ENCODE data around the gene SEMA5B. TPM values are rescaled to one million over a fixed set of nuclear protein-coding genes. Genes with fewer than 3 reads are reported as not detected.

SEMA5B gene
- total and polyA plus RNA-seq, 4 donors = 14.2 to 65.5 (median 39.1) TPM

- H3K36me3 ChIP-seq (ENCODE audit: control insufficient read depth, insufficient read depth, low read length) = no peaks in the 10 kb centered on the region
- WGBS (ENCODE audit: insufficient coverage) = 2% methylated on average over 20 of the region's 21 CpGs
- peak overlapping the region; percentile 87 for H3K27ac ChIP-seq (ENCODE audit: low read depth, low read length)
- DNase-seq (ENCODE audit: low read depth in 4 of 6, low spot score in 6 of 6) = peak in 4 of 6 donors; percentile 44 to 95 (median 78)
- no peaks in the 10 kb centered on the region for H3K9me3 ChIP-seq (ENCODE audit: control insufficient read depth, insufficient read depth, low read length)
- H3K4me1 ChIP-seq (ENCODE audit: control insufficient read depth, insufficient read depth, low read length) = peaks cover 26% of the 10 kb centered on the region
- peak overlapping the region; percentile 79 for H3K4me3 ChIP-seq (ENCODE audit: low read depth, low read length)
- peaks cover 13% of the 10 kb centered on the region for H3K27me3 ChIP-seq (ENCODE audit: control insufficient read depth, insufficient read depth, low read length)
Measured at GRCh38 chr3:123028233-123028828, 768 bp upstream of the SEMA5B start.

- Histone ChIP-seq H3K27me3 (ENCODE audit: control insufficient read depth, insufficient read depth, low read length) (peaks cover 13% of the 10 kb centered on the region), H3K9me3 (ENCODE audit: control insufficient read depth, insufficient read depth, low read length) (no peaks in the 10 kb centered on the region), H3K4me1 (ENCODE audit: control insufficient read depth, insufficient read depth, low read length) (peaks cover 26% of the 10 kb centered on the region), H3K4me3 (ENCODE audit: low read depth, low read length) (peak overlapping the region; percentile 79), H3K36me3 (ENCODE audit: control insufficient read depth, insufficient read depth, low read length) (no peaks in the 10 kb centered on the region), H3K27ac (ENCODE audit: low read depth, low read length) (peak overlapping the region; percentile 22)
- under 1% methylated on average over 62 of the region's 62 CpGs for WGBS (ENCODE audit: insufficient coverage)
- DNase-seq (ENCODE audit: low read depth in 4 of 6, low spot score in 6 of 6) = peak in 3 of 6 donors; percentile 31 to 85 (median 84)
Measured at GRCh38 chr3:123026565-123027291, 835 bp downstream of the SEMA5B start.

- H3K4me3 ChIP-seq (ENCODE audit: low read depth, low read length) = peak overlapping the region; percentile 79
- DNase-seq (ENCODE audit: low read depth in 4 of 6, low spot score in 6 of 6) = peak in 2 of 6 donors; percentile 74 to 76
- no peak overlapping the region for H3K27ac ChIP-seq (ENCODE audit: low read depth, low read length)
- H3K36me3 ChIP-seq (ENCODE audit: control insufficient read depth, insufficient read depth, low read length) = no peaks in the 10 kb centered on the region
- 22% methylated on average over 23 of the region's 33 CpGs for WGBS (ENCODE audit: insufficient coverage)
- H3K9me3 ChIP-seq (ENCODE audit: control insufficient read depth, insufficient read depth, low read length) = no peaks in the 10 kb centered on the region
- H3K27me3 ChIP-seq (ENCODE audit: control insufficient read depth, insufficient read depth, low read length) = peaks cover 13% of the 10 kb centered on the region
- peaks cover 33% of the 10 kb centered on the region for H3K4me1 ChIP-seq (ENCODE audit: control insufficient read depth, insufficient read depth, low read length)
Measured at GRCh38 chr3:123025642-123026521, 1.7 kb downstream of the SEMA5B start.

GRCh38 chr3:123024056-123024455, 3.5 kb downstream of the SEMA5B start:
- no CpG with 5 or more reads among the region's 1 CpG for whole genome bisulfite sequencing (ENCODE audit: insufficient coverage)
- no peaks in the 10 kb centered on the region for H3K9me3 ChIP-seq (ENCODE audit: control insufficient read depth, insufficient read depth, low read length)
- no peak overlapping the region for H3K4me3 ChIP-seq (ENCODE audit: low read depth, low read length)
- no peaks in the 10 kb centered on the region for H3K36me3 ChIP-seq (ENCODE audit: control insufficient read depth, insufficient read depth, low read length)
- no peak for DNase-seq (ENCODE audit: low read depth in 4 of 6, low spot score in 6 of 6)
- H3K27ac ChIP-seq (ENCODE audit: low read depth, low read length) = no peak overlapping the region
- H3K27me3 ChIP-seq (ENCODE audit: control insufficient read depth, insufficient read depth, low read length) = peaks cover 8% of the 10 kb centered on the region
- H3K4me1 ChIP-seq (ENCODE audit: control insufficient read depth, insufficient read depth, low read length) = peaks cover 34% of the 10 kb centered on the region

GRCh38 chr3:123021996-123022510, 5.5 kb downstream of the SEMA5B start:
- H3K4me3 ChIP-seq (ENCODE audit: low read depth, low read length) = no peak overlapping the region
- H3K27me3 ChIP-seq (ENCODE audit: control insufficient read depth, insufficient read depth, low read length) = peaks cover 8% of the 10 kb centered on the region
- DNase-seq (ENCODE audit: low read depth in 4 of 6, low spot score in 6 of 6) = no peak
- H3K27ac ChIP-seq (ENCODE audit: low read depth, low read length) = no peak overlapping the region
- H3K9me3 ChIP-seq (ENCODE audit: control insufficient read depth, insufficient read depth, low read length) = no peaks in the 10 kb centered on the region
- H3K4me1 ChIP-seq (ENCODE audit: control insufficient read depth, insufficient read depth, low read length) = peaks cover 24% of the 10 kb centered on the region
- 58% methylated on average over 7 of the region's 7 CpGs for WGBS (ENCODE audit: insufficient coverage)
- no peaks in the 10 kb centered on the region for H3K36me3 ChIP-seq (ENCODE audit: control insufficient read depth, insufficient read depth, low read length)

GRCh38 chr3:123021388-123021787, 6.2 kb downstream of the SEMA5B start:
- Histone ChIP-seq H3K4me1 (ENCODE audit: control insufficient read depth, insufficient read depth, low read length) (peaks cover 17% of the 10 kb centered on the region), H3K9me3 (ENCODE audit: control insufficient read depth, insufficient read depth, low read length) (no peaks in the 10 kb centered on the region), H3K4me3 (ENCODE audit: low read depth, low read length) (no peak overlapping the region), H3K27me3 (ENCODE audit: control insufficient read depth, insufficient read depth, low read length) (peaks cover 3% of the 10 kb centered on the region), H3K27ac (ENCODE audit: low read depth, low read length) (no peak overlapping the region), H3K36me3 (ENCODE audit: control insufficient read depth, insufficient read depth, low read length) (no peaks in the 10 kb centered on the region)
- WGBS (ENCODE audit: insufficient coverage) = no CpG with 5 or more reads among the region's 7 CpGs
- no peak for DNase-seq (ENCODE audit: low read depth in 4 of 6, low spot score in 6 of 6)

GRCh38 chr3:123020709-123021108, 6.9 kb downstream of the SEMA5B start:
- no peaks in the 10 kb centered on the region for H3K36me3 ChIP-seq (ENCODE audit: control insufficient read depth, insufficient read depth, low read length)
- no peak for DNase-seq (ENCODE audit: low read depth in 4 of 6, low spot score in 6 of 6)
- WGBS (ENCODE audit: insufficient coverage) = no CpG with 5 or more reads among the region's 3 CpGs
- H3K27me3 ChIP-seq (ENCODE audit: control insufficient read depth, insufficient read depth, low read length) = peaks cover 3% of the 10 kb centered on the region
- H3K9me3 ChIP-seq (ENCODE audit: control insufficient read depth, insufficient read depth, low read length) = no peaks in the 10 kb centered on the region
- H3K27ac ChIP-seq (ENCODE audit: low read depth, low read length) = no peak overlapping the region
- no peak overlapping the region for H3K4me3 ChIP-seq (ENCODE audit: low read depth, low read length)
- H3K4me1 ChIP-seq (ENCODE audit: control insufficient read depth, insufficient read depth, low read length) = peaks cover 13% of the 10 kb centered on the region

GRCh38 chr3:123019591-123019990, 8.0 kb downstream of the SEMA5B start:
- no peak for DNase-seq (ENCODE audit: low read depth in 4 of 6, low spot score in 6 of 6)
- no peak overlapping the region for H3K27ac ChIP-seq (ENCODE audit: low read depth, low read length)
- H3K4me1 ChIP-seq (ENCODE audit: control insufficient read depth, insufficient read depth, low read length) = peaks cover 8% of the 10 kb centered on the region
- no peak overlapping the region for H3K4me3 ChIP-seq (ENCODE audit: low read depth, low read length)
- H3K36me3 ChIP-seq (ENCODE audit: control insufficient read depth, insufficient read depth, low read length) = no peaks in the 10 kb centered on the region
- no peaks in the 10 kb centered on the region for H3K9me3 ChIP-seq (ENCODE audit: control insufficient read depth, insufficient read depth, low read length)
- no peaks in the 10 kb centered on the region for H3K27me3 ChIP-seq (ENCODE audit: control insufficient read depth, insufficient read depth, low read length)
- 97% methylated on average over 5 of the region's 5 CpGs for WGBS (ENCODE audit: insufficient coverage)

- no peaks in the 10 kb centered on the region for H3K36me3 ChIP-seq (ENCODE audit: control insufficient read depth, insufficient read depth, low read length)
- H3K4me1 ChIP-seq (ENCODE audit: control insufficient read depth, insufficient read depth, low read length) = peaks cover 11% of the 10 kb centered on the region
- no peak overlapping the region for H3K4me3 ChIP-seq (ENCODE audit: low read depth, low read length)
- no peak overlapping the region for H3K27ac ChIP-seq (ENCODE audit: low read depth, low read length)
- WGBS (ENCODE audit: insufficient coverage) = 71% methylated on average over 1 of the region's 3 CpGs
- no peaks in the 10 kb centered on the region for H3K27me3 ChIP-seq (ENCODE audit: control insufficient read depth, insufficient read depth, low read length)
- no peak for DNase-seq (ENCODE audit: low read depth in 4 of 6, low spot score in 6 of 6)
- H3K9me3 ChIP-seq (ENCODE audit: control insufficient read depth, insufficient read depth, low read length) = no peaks in the 10 kb centered on the region
Measured at GRCh38 chr3:123019161-123019560, 8.4 kb downstream of the SEMA5B start.

Measured in spinal cord (tissue), 10 donors.